ENCODE data around the gene CAMK1D.

Gene CAMK1D

GRCh38 chr10:12406764-12407400, 57.5 kb downstream of the CAMK1D start:
- DNase-seq = no peak

DNA sequence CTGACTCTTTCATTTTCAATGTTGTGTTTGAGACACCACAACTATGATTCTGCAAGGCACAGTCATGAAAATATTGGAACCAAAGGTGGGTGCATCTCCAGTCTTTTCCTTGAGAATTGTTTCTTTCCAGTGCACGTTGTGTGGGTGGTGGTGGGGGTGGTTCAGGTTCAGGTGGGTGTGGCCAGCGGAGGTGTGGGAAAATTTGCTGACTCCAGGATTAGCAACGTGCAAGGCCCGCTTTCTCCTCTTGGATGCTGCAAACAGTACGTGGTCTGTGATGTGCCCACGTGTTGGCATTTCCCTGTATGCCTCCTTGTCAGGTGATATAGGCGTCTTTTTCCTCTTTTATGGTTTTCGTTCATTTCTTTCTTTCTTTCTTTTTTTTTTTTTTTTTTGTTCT, 59.1 kb downstream of the CAMK1D start:
- DNase-seq = no peak

GRCh38 chr10:12409161-12409560, 59.8 kb downstream of the CAMK1D start:
- no peak for DNase-seq

DNA sequence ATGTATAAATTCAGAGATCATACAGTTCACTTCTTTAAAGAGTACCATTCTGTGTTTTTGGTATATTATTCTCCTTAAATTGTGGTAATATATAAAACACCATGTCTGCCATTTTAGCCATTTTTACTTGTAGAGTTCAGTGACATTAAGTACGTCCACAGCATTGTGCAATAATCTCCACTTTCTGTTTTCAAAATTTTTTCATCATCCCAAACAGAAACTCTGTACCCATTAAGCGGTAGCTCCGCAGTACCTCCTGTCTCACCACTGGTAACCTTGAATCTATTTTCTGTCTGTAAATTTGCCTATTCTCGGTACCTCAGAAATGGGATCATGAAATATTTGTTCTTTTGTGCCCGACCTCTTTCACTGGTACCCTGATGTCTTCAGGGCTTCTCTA, 60.3 kb downstream of the CAMK1D start:
- DNase-seq = no peak

GRCh38 chr10:12412666-12413368, 63.5 kb downstream of the CAMK1D start:
- DNase-seq = no peak

DNA sequence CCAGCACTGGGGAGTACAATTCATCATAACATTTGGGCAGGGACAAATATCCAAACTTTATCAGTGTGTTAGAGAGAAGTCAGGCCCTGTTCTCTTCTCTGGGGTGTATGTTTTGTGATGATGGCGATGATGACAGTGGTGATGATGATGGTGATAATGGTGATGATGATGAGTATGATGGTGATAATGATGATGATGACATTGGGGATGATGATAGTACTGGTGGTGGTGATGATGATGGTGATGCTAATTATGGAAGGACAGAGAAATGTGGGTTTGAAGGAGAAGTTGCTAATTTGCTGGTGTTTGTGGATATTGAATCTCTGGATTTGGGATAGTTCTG, 64.0 kb downstream of the CAMK1D start:
- no peak for DNase-seq

GRCh38 chr10:12414278-12414989, 65.1 kb downstream of the CAMK1D start:
- no peak for DNase-seq

- DNase-seq = no peak
Measured at GRCh38 chr10:12416344-12417050, 67.2 kb downstream of the CAMK1D start.

DNA sequence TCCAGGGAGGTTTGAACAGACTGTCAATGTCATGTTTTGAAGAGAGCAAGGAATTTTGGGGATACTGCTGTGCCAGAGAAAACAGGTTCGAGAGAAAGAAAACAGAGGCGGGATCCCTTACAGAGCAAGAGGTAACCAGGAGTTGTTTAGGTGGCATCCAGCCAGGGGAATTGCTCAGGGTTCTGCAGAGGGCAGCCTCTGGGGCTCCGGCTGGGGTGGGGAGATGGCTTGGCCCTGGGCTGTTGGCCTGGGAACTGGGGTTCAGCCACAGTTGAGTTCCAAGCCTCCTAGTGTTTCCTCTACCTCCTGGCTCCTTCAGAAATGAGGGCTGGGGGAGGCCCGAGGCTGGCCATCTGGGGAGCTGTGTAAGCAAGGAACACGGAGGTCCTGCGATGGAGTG, 68.0 kb downstream of the CAMK1D start:
- no peak for DNase-seq

GRCh38 chr10:12418000-12418399, 68.7 kb downstream of the CAMK1D start:
- DNase-seq = no peak

GRCh38 chr10:12418725-12419261, 69.4 kb downstream of the CAMK1D start:
- DNase-seq = no peak

GRCh38 chr10:12419262-12419847, 70.0 kb downstream of the CAMK1D start:
- no peak for DNase-seq

DNA sequence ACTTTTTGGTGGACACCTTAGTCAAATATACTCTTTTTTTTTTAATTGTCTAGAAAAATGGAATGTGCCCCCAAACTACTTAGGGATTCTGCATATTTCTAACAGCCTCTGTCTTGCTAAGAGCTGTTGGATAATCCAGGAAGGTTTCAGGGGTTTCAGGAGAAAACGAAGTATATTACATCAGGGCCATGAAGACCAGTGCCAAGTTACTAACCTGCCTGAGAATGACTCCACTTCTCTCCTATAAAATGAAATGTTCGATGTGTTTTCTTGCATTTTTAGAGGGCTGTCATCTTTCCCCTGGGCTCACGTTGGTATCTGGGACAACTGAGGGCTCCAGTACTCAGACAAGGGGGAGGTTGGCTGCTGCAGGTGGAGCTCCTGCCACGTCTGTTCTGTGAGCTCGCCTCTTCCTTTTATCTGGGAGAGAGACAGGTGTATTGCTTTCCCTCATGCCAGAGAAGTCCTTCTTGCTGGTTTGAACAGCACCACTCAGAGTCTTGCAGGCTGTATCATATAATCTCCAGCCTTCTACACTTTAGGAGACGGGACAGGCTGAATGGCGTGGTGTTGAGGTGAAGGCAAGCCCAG, 71.3 kb downstream of the CAMK1D start:
- DNase-seq = no peak

DNA sequence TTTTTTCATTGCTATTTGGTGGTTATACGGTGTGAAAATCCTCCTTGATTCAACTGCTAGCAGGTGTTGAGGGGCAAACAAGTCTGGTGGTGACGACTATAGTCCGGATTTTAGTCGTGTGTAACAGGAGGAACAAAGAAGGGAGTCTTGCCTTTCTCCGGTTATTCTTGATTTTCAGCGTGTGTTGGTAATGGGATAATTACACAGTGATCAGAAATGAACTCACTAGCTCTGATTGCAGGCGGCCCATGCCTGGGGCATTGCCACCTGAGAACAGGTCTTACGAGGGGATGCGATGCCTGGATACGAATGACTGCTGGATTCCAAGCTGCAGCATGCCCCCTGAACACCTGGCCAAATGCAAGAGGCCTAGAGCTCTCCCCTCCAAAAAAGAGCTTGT, 72.8 kb downstream of the CAMK1D start:
- DNase-seq = no peak

GRCh38 chr10:12423896-12424295, 74.5 kb downstream of the CAMK1D start:
- no peak for DNase-seq

DNA sequence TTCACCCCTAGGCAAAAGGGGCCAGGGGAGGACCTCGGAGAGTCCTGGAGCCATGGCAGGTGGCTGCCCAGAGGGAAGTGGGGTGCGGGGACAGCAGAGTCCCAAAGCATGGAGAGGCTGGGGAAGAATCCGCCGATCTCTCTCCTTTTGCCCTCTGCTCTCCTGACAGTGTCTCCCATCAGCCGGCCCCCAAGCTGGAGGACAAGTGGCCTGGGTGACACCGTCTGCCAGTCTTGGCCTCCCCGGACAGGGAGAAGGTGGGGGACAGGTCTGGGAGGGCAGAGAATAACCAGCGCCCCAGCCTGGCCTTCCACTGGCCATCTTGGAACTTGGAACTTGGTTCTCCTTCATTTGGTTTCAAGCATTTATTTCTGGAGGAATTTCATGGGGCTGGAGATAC, 77.9 kb downstream of the CAMK1D start:
- DNase-seq = no peak

GRCh38 chr10:12428447-12429135, 79.2 kb downstream of the CAMK1D start:
- no peak for DNase-seq

GRCh38 chr10:12430406-12430982, 81.1 kb downstream of the CAMK1D start:
- no peak for DNase-seq

DNA sequence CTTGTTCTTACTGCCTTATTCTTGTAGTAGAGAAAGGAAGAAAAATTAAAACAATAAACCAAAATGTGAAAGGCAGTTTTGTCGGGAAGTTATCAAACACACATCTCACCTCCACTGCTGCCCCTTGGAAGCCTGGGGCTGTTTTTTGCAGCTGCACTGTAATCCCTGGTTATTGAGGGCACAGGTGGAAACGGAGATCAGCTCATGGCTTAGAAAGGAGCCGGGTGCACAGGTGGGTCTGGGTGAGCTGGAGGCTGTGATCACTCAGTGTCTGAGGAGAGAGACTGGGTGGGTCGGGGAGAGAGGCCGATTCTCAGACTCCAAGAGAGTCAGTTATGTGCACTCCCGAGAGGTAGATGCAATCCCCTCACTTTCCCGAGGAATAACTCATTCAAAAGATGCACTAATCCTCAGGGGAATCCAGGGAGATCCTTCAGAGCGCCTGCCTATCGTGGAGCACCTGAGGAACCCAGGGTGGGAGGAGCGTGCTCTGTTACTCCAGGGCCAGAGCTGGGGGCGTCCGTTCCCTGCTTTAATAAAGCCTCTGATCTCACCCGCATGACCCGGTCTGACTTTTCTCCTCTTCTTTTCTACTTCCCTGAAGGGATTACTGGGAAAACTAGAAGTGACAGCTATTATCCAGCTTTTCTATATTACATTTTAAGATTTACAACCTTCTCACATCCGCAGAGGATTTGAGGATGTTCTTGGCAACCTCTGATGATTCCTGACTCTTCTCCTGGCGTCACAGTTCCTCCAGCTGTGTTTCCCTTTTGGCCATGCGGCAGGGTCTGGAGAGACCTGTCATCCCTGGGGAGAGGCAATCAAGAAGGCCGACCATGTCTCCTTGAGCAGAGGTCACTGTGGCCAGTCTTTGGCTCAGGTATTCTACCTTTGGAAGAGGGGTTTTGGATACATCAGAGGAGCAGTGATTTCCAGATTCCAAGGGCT, 82.1 kb downstream of the CAMK1D start:
- DNase-seq = no peak
